GM23338 (cell line): Measurements from ENCODE around the gene AP1B1. TPM values are rescaled to one million over a fixed set of nuclear protein-coding genes. Genes with fewer than 3 reads are reported as not detected.

ENCODE experiments used
- ATAC-seq: fragments of 200-7000 bp; cut with Tn5 transposase; 3 replicates; pipeline ENCODE4 v1.9.1; 2020
- DNase-seq: peaks from one replicate; pipeline ENCODE4 v3.0.0-alpha.2; 2015; ENCODE audit warnings: low spot score
- H2AFZ ChIP-seq: fragments of 200-600 bp; sonication (generic); 2 replicates; pipeline ENCODE4 v1.8.0; 2016; ENCODE audit warnings: antibody characterized with exemption, mild to moderate bottlenecking, moderate library complexity
- H3F3A ChIP-seq: fragments of 200-600 bp; sonication (generic); replicated peaks from 2 replicates; pipeline ENCODE4 v1.8.0; 2017; ENCODE audit warnings: antibody characterized with exemption, mixed run types, low read depth
- H3K27ac ChIP-seq: fragments of 200-600 bp; sonication (generic); 2 replicates; pipeline ENCODE4 v1.6.1; 2016; ENCODE audit warnings: low read depth
- H3K27me3 ChIP-seq: fragments of 200-600 bp; sonication (generic); 2 replicates; pipeline ENCODE4 v1.8.0; 2016; ENCODE audit warnings: mild to moderate bottlenecking, mixed run types, moderate library complexity; ENCODE audit not compliant: insufficient read depth
- H3K36me3 ChIP-seq: fragments of 200-600 bp; sonication (generic); 2 replicates; pipeline ENCODE4 v1.8.0; 2016; ENCODE audit warnings: mild to moderate bottlenecking; ENCODE audit not compliant: insufficient read depth
- H3K4me1 ChIP-seq: fragments of 200-600 bp; sonication (generic); 2 replicates; pipeline ENCODE4 v1.8.0; 2016; ENCODE audit warnings: mild to moderate bottlenecking, moderate library complexity; ENCODE audit not compliant: insufficient read depth
- H3K4me2 ChIP-seq: fragments of 200-600 bp; sonication (generic); 2 replicates; pipeline ENCODE4 v1.7.1; 2017; ENCODE audit warnings: mixed run types
- H3K4me3 ChIP-seq: fragments of 200-600 bp; sonication (generic); 2 replicates; pipeline ENCODE4 v1.6.1; 2016; ENCODE audit warnings: mixed run types
- H3K79me2 ChIP-seq: fragments of 200-600 bp; sonication (generic); replicated peaks from 2 replicates; pipeline ENCODE4 v1.8.0; 2017; ENCODE audit warnings: mild to moderate bottlenecking; ENCODE audit not compliant: insufficient read depth
- H3K9me2 ChIP-seq: fragments of 200-600 bp; sonication (generic); 2 replicates; pipeline ENCODE4 v1.8.0; 2017; ENCODE audit not compliant: insufficient read depth
- H4K20me1 ChIP-seq: fragments of 200-600 bp; sonication (generic); replicated peaks from 2 replicates; pipeline ENCODE4 v1.8.0; 2017; ENCODE audit warnings: mild to moderate bottlenecking; ENCODE audit not compliant: insufficient read depth
- H3K27ac Mint-ChIP-seq: 2 replicates; pipeline ENCODE4 v1.8.0; 2020; ENCODE audit warnings: inconsistent platforms, mild to moderate bottlenecking, moderate library complexity, mixed read lengths
- H3K27me3 Mint-ChIP-seq: 3 replicates; pipeline ENCODE4 v1.8.0; 2022; ENCODE audit warnings: low read depth, mild to moderate bottlenecking, moderate library complexity, mixed read lengths, inconsistent platforms; ENCODE audit not compliant: insufficient read depth, poor library complexity
- H3K36me3 Mint-ChIP-seq: 3 replicates; pipeline ENCODE4 v1.8.0; 2021; ENCODE audit warnings: low read depth, mild to moderate bottlenecking, inconsistent platforms, moderate library complexity, mixed read lengths
- H3K4me1 Mint-ChIP-seq: 3 replicates; pipeline ENCODE4 v1.8.0; 2020; ENCODE audit warnings: mild to moderate bottlenecking, inconsistent platforms, mixed read lengths
- H3K4me3 Mint-ChIP-seq: 3 replicates; pipeline ENCODE4 v1.8.0; 2021; ENCODE audit warnings: moderate library complexity, mild to moderate bottlenecking, inconsistent platforms, mixed read lengths
- H3K9me3 Mint-ChIP-seq: 3 replicates; pipeline ENCODE4 v1.8.0; 2020; ENCODE audit warnings: moderate library complexity, mild to moderate bottlenecking, inconsistent platforms, mixed read lengths
- EZH2phosphoT487 ChIP-seq: fragments of 200-600 bp; sonication (generic); IDR thresholded peaks from one replicate; pipeline ENCODE4 v1.8.1; 2018; ENCODE audit warnings: antibody characterized with exemption; ENCODE audit not compliant: unreplicated experiment
- JUNB ChIP-seq: IDR thresholded peaks from one replicate; pipeline ENCODE4 v1.6.1; 2016; ENCODE audit warnings: antibody characterized with exemption; ENCODE audit not compliant: unreplicated experiment
- NANOG ChIP-seq: IDR thresholded peaks from 2 replicates; pipeline ENCODE4 v1.6.1; 2016; ENCODE audit warnings: antibody characterized with exemption, borderline replicate concordance
- ZNF331 ChIP-seq: fragments of 250-450 bp; sonication (Bioruptor Pico); IDR thresholded peaks from 2 replicates; pipeline ENCODE4 v1.5.0; 2020; ENCODE audit warnings: low read depth, mild to moderate bottlenecking, moderate library complexity
- ZNF462 ChIP-seq: fragments of 250-450 bp; sonication (Bioruptor Pico); IDR thresholded peaks from 2 replicates; pipeline ENCODE4 v1.5.0; 2020; ENCODE audit warnings: mild to moderate bottlenecking, moderate library complexity
- polyA plus RNA-seq: library from polyadenylated mRNA; unstranded; fragments of >200 nt; fragmentation: Nextera tagmentation; extraction: Ambion mirVana; gene quantifications from 2 replicates; pipeline ENCODE4 v1.2.1, GENCODE V29; 2016
- total RNA-seq: library from RNA; depleted of rRNA; stranded (reverse); fragments of >200 nt; shearing (Covaris generic); gene quantifications from 2 replicates; pipeline ENCODE4 v1.2.3, GENCODE V29; 2014
- TF ChIP-seq, protein P1 (sequence below): IDR thresholded peaks from 2 replicates; pipeline ENCODE4 v1.6.1; 2016; ENCODE audit warnings: antibody characterized with exemption
- TF ChIP-seq, protein P2 (sequence below), 2 experiments: fragments of 200-600 bp in 1 of 2; sonication (generic) in 1 of 2; conservative IDR thresholded peaks; 2 replicates each; pipeline versions ENCODE4 v1.5.1 to v1.6.1; 2016 to 2017; ENCODE audit warnings: antibody characterized with exemption in 2 of 2, low read depth in 2 of 2, mild to moderate bottlenecking in 2 of 2, moderate library complexity in 1 of 2

AP1B1 gene
- total and polyA plus RNA-seq, 2 experiments from 2014 or later, result 19.5 to 74.4 TPM

DNA sequence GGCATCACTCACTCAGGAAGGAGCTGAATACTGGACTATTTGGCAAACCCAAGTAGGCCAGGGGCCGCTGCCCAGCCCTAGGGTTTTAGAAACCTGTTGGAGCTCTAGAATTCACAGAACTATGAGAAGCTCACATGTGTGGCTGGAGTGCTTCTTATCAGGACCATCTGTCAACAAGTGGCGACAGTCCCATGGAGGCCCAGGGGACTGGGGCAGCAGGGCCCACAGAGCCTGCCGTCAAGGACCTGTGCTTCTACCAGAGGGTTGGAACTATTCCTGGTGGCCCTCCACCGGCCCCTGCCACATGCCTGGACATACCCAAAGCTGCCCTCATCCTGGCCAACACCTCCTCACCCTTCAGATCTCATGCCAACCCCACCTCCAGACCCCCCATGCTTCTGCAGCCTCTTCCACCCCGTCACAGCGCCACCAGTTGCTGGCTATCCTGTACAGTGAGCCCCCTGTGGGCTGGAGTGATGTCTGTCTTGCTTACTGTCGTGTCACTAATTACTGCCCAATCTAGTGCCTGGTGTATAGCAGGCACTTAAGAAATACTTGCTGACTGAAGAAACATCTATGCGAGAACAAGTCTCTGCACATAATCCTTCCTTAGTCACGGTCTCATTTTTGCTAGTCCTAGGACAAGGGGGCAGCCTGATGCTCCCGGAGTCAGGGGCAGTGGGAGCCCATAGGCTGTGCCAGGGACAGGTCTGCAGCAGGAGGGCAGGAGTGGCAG, 45.6 kb downstream of the AP1B1 start:
- no peak overlapping the region for H3K27ac ChIP-seq
- H3K9me3 Mint-ChIP-seq, result no peaks in the 10 kb centered on the region

GRCh38 chr22:29342177-29342576, 46.2 kb downstream of the AP1B1 start:
- no peak overlapping the region for H3K27ac ChIP-seq
- no peaks in the 10 kb centered on the region for H3K9me3 Mint-ChIP-seq
- H3K36me3 ChIP-seq, result peaks cover 8% of the 10 kb centered on the region; the same call in 1 of the 2 replicates
- no peaks in the 10 kb centered on the region for H3K79me2 ChIP-seq
- no peak overlapping the region for H3K4me3 ChIP-seq
- H3K27me3 Mint-ChIP-seq, result peaks cover 4% of the 10 kb centered on the region
- no peaks in the 10 kb centered on the region for H3K4me1 Mint-ChIP-seq
- H3K27me3 ChIP-seq, result no peaks in the 10 kb centered on the region
- H4K20me1 ChIP-seq, result no peaks in the 10 kb centered on the region; the same call in 1 of the 2 replicates
- H3K4me2 ChIP-seq, result no peak overlapping the region
- no peak overlapping the region for H3K27ac Mint-ChIP-seq
- no peak for DNase-seq
- H3K4me1 ChIP-seq, result no peaks in the 10 kb centered on the region
- no peak for ATAC-seq
- no peak overlapping the region for H2AFZ ChIP-seq
- peaks cover 49% of the 10 kb centered on the region for H3K36me3 Mint-ChIP-seq
- H3F3A ChIP-seq, result no peaks in the 10 kb centered on the region
- H3K4me3 Mint-ChIP-seq, result no peak overlapping the region
- no peaks in the 10 kb centered on the region for H3K9me2 ChIP-seq
- no peak for TF ChIP-seq NANOG
- TF ChIP-seq, protein P1, sequence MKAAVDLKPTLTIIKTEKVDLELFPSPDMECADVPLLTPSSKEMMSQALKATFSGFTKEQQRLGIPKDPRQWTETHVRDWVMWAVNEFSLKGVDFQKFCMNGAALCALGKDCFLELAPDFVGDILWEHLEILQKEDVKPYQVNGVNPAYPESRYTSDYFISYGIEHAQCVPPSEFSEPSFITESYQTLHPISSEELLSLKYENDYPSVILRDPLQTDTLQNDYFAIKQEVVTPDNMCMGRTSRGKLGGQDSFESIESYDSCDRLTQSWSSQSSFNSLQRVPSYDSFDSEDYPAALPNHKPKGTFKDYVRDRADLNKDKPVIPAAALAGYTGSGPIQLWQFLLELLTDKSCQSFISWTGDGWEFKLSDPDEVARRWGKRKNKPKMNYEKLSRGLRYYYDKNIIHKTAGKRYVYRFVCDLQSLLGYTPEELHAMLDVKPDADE, result no peak
- no peak for TF ChIP-seq EZH2phosphoT487
- TF ChIP-seq ZNF462 (CRISPR knock-in tag), result no peak
- no peak for TF ChIP-seq ZNF331 (CRISPR knock-in tag)

More for the DNA sequence above, 45.6 kb downstream of the AP1B1 start:
- no peaks in the 10 kb centered on the region for H3F3A ChIP-seq
- no peaks in the 10 kb centered on the region; the same call in 1 of the 2 replicates for H4K20me1 ChIP-seq
- no peaks in the 10 kb centered on the region for H3K4me1 ChIP-seq
- peaks cover 4% of the 10 kb centered on the region for H3K27me3 Mint-ChIP-seq
- TF ChIP-seq JUNB, result no peak
- TF ChIP-seq, protein P2, sequence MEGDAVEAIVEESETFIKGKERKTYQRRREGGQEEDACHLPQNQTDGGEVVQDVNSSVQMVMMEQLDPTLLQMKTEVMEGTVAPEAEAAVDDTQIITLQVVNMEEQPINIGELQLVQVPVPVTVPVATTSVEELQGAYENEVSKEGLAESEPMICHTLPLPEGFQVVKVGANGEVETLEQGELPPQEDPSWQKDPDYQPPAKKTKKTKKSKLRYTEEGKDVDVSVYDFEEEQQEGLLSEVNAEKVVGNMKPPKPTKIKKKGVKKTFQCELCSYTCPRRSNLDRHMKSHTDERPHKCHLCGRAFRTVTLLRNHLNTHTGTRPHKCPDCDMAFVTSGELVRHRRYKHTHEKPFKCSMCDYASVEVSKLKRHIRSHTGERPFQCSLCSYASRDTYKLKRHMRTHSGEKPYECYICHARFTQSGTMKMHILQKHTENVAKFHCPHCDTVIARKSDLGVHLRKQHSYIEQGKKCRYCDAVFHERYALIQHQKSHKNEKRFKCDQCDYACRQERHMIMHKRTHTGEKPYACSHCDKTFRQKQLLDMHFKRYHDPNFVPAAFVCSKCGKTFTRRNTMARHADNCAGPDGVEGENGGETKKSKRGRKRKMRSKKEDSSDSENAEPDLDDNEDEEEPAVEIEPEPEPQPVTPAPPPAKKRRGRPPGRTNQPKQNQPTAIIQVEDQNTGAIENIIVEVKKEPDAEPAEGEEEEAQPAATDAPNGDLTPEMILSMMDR (conservative IDR thresholded peaks at IDR 0.05; ENCODE audit: low read depth in 2 of 2), result 0 out of 4 replicates have a peak, but pooled peaks of 1 of the 2 experiments have one; percentile 4
- no peaks in the 10 kb centered on the region for H3K4me1 Mint-ChIP-seq
- peaks cover 8% of the 10 kb centered on the region; the same call in 1 of the 2 replicates for H3K36me3 ChIP-seq
- H2AFZ ChIP-seq, result no peak overlapping the region
- H3K4me2 ChIP-seq, result no peak overlapping the region
- H3K4me3 Mint-ChIP-seq, result no peak overlapping the region
- no peak for ATAC-seq
- H3K4me3 ChIP-seq, result no peak overlapping the region
- no peaks in the 10 kb centered on the region for H3K9me2 ChIP-seq
- no peaks in the 10 kb centered on the region for H3K79me2 ChIP-seq
- H3K36me3 Mint-ChIP-seq, result peaks cover 53% of the 10 kb centered on the region
- no peaks in the 10 kb centered on the region for H3K27me3 ChIP-seq
- no peak for DNase-seq
- H3K27ac Mint-ChIP-seq, result no peak overlapping the region
